HEK293 (cell line): ENCODE data around the gene UBALD2.

Experiments
- FEZF1 ChIP-seq: fragments of 450-650 bp; formaldehyde crosslinking; IDR thresholded peaks from 2 replicates; pipeline ENCODE4 v1.5.1; 2016; ENCODE audit warnings: missing biosample characterization, missing genetic modification characterization
- SP2 ChIP-seq: fragments of 450-650 bp; formaldehyde crosslinking; IDR thresholded peaks from 2 replicates; pipeline ENCODE4 v1.5.1; 2016; ENCODE audit warnings: missing biosample characterization, missing genetic modification characterization
- ZBTB21 ChIP-seq: fragments of 450-650 bp; formaldehyde crosslinking; IDR thresholded peaks from 2 replicates; pipeline ENCODE4 v1.5.1; 2017; ENCODE audit warnings: missing biosample characterization, missing genetic modification characterization
- ZFP69B ChIP-seq: fragments of 450-650 bp; formaldehyde crosslinking; IDR thresholded peaks from 2 replicates; pipeline ENCODE4 v1.5.1; 2016; ENCODE audit warnings: missing biosample characterization, missing genetic modification characterization
- ZNF274 ChIP-seq, 2 experiments: fragments of 200-500 bp in 1 of 2; fragments of 450-650 bp in 1 of 2; sonication (Bioruptor generic) in 1 of 2; formaldehyde crosslinking in 1 of 2; IDR thresholded peaks; 2 replicates each; pipeline versions ENCODE4 v1.5.1 to v1.6.1; 2014 to 2016; ENCODE audit warnings: borderline replicate concordance in 1 of 2, inconsistent platforms in 1 of 2, low read length in 1 of 2, missing biosample characterization in 1 of 2, missing genetic modification characterization in 1 of 2
- ZNF521 ChIP-seq: fragments of 450-650 bp; formaldehyde crosslinking; IDR thresholded peaks from 2 replicates; pipeline ENCODE4 v1.5.1; 2017; ENCODE audit warnings: missing biosample characterization, mild to moderate bottlenecking, missing genetic modification characterization
- ZNF555 ChIP-seq: fragments of 450-650 bp; formaldehyde crosslinking; conservative IDR thresholded peaks from 2 replicates; pipeline ENCODE4 v1.5.1; 2017; ENCODE audit warnings: missing biosample characterization, mild to moderate bottlenecking, missing genetic modification characterization, inconsistent platforms
- ZNF830 ChIP-seq: fragments of 450-650 bp; IDR thresholded peaks from 2 replicates; pipeline ENCODE4 v1.5.0; 2018; ENCODE audit warnings: missing biosample characterization, missing genetic modification characterization, low read depth, mild to moderate bottlenecking, moderate library complexity
- TF ChIP-seq, protein P1 (sequence below): sonication (generic); formaldehyde crosslinking; IDR thresholded peaks from 2 replicates; pipeline ENCODE4 v1.8.1; 2022; ENCODE audit warnings: mild to moderate bottlenecking, moderate library complexity, missing genetic modification reagents
- TF ChIP-seq, protein P2 (sequence below): fragments of 450-650 bp; formaldehyde crosslinking; IDR thresholded peaks from 2 replicates; pipeline ENCODE4 v1.5.1; 2016; ENCODE audit warnings: missing biosample characterization, missing genetic modification characterization

DNA sequence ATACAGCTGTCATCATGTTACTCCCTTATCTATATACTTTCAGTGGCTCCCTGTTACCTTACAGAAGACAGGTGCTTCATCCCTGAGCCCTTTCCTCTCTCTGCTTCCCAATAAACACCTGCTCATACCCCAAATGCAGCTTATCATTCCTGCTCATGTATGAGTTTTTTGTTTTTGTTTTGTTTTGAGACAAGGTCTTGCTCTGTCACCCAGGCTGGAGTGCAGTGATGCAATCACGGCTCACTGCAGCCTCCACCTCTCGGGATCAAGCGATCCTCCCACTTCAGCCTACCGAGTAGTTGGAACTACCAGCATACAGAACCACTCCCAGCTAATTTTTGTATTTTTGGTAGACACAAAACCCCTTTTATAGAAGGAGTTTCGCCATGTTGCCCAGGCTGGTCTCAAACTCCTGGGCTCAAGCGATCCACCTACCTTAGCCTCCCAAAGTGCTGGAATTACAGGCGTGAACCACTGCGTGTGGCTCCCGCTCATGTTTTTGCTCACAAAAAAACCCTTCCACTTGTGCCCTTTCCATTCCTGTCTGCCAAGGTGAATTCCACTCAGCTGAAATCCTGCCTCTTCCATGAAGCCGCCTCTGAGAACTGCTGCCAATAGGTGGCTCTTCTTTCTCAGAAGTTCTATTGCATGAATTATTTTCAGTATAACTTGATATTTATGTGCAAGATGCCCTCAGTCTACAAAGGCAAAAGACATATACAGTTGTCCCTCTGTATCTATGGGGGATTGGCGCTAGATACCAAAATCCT, 16.9 kb upstream of the UBALD2 start:
- TF ChIP-seq ZFP69B (tag by site-specific recombination) (no peak), ZNF555 (no peak), ZNF830 (tag by site-specific recombination) (no peak), SP2 (tag by site-specific recombination) (no peak), ZNF521 (no peak), ZNF274 (IDR thresholded peaks at IDR 0.05; ENCODE audit: low read length) (no peak), ZNF274 (tag by site-specific recombination; IDR thresholded peaks at IDR 0.05; ENCODE audit: borderline replicate concordance) (no peak), FEZF1 (tag by site-specific recombination) (no peak), ZBTB21 (tag by site-specific recombination) (no peak)
- TF ChIP-seq, protein P1, sequence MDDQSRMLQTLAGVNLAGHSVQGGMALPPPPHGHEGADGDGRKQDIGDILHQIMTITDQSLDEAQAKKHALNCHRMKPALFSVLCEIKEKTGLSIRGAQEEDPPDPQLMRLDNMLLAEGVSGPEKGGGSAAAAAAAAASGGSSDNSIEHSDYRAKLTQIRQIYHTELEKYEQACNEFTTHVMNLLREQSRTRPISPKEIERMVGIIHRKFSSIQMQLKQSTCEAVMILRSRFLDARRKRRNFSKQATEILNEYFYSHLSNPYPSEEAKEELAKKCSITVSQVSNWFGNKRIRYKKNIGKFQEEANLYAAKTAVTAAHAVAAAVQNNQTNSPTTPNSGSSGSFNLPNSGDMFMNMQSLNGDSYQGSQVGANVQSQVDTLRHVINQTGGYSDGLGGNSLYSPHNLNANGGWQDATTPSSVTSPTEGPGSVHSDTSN (CRISPR knock-in tag), result no peak
- TF ChIP-seq, protein P2, sequence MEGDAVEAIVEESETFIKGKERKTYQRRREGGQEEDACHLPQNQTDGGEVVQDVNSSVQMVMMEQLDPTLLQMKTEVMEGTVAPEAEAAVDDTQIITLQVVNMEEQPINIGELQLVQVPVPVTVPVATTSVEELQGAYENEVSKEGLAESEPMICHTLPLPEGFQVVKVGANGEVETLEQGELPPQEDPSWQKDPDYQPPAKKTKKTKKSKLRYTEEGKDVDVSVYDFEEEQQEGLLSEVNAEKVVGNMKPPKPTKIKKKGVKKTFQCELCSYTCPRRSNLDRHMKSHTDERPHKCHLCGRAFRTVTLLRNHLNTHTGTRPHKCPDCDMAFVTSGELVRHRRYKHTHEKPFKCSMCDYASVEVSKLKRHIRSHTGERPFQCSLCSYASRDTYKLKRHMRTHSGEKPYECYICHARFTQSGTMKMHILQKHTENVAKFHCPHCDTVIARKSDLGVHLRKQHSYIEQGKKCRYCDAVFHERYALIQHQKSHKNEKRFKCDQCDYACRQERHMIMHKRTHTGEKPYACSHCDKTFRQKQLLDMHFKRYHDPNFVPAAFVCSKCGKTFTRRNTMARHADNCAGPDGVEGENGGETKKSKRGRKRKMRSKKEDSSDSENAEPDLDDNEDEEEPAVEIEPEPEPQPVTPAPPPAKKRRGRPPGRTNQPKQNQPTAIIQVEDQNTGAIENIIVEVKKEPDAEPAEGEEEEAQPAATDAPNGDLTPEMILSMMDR, result no peak
